Activated CD8-positive, alpha-beta memory T cell treated with anti-CD3 and anti-CD28 coated beads, Interleukin-2, amount 50 U/mL, for 1 hour (primary cell): Measurements from ENCODE around the gene SLC41A1.

ENCODE experiments used
- DNase-seq: peaks from one replicate; pipeline ENCODE4 v3.0.0-alpha.2; 2020; ENCODE audit errors: extremely low read depth

The SLC41A1 gene

DNA sequence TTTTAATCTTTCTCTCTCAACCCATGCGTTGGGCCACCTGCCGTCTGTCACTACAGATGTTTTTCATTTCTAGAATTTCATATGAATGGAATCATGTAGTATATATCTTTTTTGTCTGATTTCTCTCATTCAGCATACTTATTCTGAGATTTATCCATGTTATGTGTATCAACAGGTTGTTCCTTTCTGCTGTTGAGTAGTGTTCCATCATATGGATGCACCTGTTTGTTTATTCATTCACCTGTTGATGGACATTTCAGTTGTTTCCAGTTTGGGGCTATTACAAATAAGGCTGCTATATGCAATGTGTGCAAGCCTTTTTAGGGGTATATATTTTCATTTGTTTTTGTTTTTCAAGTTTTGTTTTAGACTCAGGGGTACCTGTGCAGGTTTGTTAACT lies 9.4 kb upstream of the SLC41A1 start:
- no peak for DNase-seq

DNA sequence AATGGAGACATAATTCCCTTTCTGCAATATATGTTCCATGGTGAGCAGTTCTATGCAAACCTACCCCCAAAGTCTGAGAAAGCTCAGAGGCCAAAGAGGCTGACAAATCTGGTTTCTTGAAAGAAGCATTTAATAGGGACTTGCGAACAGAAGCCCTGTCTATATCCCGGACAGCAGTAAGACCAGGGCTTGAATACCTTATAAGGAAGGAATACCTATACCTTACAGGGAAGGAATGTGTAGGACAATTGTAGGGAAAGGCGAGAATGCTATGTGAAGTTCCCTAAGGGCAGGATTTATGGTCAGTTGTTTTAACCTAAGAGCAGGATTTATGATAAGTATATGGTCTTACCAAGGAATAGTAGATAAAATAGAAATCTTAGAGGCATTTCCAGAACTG lies 5.0 kb upstream of the SLC41A1 start:
- no peak for DNase-seq

DNA sequence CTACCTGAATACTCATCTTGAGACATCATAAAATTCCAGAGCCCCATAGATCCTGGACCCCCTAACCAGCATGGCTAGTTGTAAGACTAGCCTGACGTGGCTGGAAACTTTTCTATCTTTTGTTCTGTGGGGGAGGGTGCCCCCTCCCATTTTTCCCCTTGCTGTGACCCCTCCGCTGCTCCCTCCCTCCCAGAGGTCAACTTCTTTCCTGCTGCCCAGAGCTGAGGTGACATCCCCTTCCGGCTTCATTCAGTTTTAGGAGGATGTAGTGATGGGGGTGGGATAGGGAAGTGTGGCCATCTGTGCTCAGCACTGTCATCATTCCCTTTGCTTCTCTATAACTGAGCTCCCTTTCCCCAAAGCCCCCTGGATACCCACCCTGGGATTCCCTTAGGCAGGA lies 4.4 kb upstream of the SLC41A1 start:
- no peak for DNase-seq

DNA sequence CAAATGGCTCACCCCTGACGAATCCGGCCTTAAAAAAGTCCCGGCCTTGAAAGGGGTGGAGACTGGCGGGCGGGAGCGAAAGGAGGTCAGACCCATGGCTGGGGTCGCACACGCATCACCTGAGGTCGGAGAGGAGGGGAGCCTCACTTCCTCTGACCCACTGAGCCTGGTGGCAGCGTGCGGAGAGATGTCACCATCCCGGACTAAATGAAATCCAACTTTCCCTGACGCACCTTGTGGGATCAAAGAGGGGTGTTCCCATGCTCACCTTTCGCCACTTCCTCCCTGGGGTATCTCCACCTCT lies 709 bp upstream of the SLC41A1 start:
- no peak for DNase-seq

DNA sequence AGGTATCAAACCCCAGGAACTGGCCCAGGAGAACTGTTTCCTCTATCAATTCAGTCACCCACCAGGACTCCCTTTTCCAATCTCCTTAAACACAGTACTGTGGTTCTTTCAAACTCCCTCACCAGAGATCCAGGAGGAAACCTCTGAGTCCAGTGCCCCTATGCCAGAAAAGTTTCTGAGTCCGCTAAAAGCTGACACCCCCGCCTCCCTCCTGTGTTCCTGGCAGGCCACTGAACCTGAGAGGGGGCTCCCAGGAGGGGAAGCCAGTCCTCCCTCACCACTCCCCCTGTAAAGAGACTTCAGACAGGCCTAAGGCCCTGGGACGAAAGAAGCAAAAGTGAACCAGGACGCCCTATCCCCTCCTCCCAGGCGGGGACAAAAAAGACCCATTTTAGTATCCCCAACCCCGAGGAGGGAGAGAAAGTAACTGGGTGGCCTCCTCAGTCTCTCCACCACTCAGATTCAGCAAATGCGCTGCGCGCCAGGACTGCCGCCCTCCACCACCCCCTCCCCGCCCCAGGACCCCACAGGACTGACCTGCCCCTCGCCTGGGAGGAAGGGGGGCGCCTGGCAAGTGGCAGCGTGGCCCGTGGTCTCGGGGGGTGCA lies 624 bp downstream of the SLC41A1 start:
- DNase-seq: no peak

DNA sequence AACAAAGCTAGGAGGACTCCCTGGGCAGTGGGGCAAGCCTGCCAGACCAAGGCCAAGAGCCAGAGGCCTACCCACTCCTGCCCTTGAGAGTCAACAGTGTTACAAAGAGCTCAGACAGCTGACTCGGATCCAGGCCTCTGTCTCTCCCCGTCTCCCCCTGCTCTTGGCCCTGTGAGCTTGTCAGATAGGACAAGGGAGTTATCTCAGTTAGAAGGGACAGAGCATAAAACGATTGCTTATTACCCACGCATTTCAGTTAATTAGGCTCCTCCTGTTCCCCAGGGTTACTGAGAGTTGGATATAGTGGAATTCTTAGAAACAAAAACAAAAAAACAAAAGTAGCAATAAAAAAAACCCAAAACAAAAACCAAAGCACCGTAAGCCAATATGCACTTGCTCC lies 1.3 kb downstream of the SLC41A1 start:
- DNase-seq: no peak

DNA sequence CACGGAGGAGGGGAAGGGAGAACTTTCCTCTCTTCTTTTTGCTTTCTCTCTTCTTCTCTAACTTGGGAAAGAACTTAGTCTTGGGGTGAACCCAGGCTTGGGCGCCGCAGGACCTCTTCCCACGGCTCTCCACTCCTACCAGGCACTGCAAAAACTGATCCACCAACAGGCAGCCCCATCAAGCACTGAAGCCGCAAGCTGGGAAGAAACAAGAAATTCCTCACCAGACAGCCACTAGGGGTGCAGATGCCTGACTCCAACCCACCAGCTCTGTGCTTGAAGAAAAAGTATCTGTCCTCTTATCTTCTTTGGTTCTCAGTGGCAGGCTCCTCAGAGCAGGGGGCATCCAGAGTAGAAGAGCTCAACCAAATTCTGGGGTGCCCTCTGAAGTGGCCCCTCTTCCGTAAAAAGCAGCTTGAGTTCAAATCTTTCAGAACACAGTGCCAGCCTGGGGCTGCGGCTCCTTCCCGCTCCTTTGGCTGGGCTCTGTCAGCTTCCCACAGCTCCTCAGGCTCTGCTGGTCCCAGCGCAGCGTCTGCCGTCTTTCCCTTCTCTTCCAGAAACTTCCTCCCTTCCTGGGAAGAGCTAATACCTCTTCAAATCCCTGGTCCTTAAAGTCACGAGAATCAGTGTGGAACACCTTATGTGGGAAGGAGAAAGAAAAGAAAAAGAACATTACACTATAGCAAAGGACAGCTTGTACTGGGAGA lies 2.4 kb downstream of the SLC41A1 start:
- no peak for DNase-seq

DNA sequence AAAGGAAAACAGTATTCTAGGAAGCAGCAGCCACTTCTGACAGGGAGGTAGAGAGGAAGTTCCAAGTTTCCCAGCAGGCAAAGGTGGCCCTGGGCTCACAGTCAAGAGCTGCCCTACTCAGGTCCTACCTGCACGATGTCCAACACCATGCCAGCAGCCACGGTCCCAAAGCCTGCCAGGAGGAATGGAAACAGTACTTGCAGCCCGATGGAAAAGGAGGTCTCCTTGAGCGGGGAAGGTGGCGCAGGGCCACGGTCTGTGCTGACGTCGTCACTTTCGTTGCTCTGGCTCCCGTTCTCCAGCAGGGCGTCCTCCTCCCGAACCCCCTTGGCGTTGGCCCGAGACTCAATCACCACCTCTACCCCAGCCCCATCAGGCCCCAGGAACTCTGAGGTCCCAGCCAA lies 3.1 kb downstream of the SLC41A1 start:
- DNase-seq: no peak

DNA sequence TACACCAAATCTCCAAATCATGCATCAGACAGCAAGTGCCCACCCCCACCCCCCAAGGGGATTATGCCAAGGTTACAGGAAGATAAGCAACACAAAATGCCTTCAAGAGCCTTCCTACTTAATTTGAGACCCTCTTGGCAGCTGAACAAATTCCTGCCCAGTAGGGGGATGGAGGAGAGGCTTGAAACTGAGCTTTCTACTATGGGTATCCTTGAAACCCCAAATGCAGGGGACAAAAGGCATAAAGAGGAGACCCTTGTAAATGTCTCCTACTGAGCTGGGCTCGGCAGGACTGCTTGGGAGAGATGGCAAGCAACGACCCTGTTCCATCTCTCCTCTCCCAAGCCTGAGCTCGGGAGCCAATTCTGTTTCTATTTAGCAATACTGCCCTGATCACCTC lies 3.5 kb downstream of the SLC41A1 start:
- no peak for DNase-seq

DNA sequence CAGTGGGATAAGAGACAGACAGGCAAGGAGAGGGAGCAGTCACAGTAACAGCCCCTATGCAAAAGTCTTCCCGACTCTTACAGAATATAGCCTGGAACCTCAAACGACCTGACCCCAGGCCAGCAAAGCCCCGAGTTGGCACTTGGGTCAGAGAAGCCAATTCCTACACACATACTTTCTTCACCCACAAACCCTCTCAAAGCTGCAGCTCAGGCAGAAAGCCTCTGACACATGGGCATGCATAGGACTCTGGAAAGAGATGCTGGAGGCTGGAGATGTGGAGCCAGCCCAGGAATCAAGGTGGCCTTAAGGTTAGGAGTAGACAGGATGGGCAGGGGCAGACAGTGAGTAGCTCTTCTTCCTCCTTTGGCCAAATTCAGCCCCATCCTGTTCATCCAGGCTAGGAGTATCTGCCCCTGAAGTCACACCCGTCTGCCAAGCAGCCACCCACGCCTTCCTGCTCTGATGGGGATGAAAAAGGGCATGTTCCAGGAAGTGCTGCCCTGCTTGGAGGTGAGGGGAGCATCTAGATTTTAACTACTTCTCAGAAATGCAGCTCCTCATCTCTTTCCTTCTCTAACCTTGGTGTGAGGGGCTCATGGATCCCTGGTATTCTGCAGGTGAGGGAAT lies 7.8 kb downstream of the SLC41A1 start:
- DNase-seq: no peak

DNA sequence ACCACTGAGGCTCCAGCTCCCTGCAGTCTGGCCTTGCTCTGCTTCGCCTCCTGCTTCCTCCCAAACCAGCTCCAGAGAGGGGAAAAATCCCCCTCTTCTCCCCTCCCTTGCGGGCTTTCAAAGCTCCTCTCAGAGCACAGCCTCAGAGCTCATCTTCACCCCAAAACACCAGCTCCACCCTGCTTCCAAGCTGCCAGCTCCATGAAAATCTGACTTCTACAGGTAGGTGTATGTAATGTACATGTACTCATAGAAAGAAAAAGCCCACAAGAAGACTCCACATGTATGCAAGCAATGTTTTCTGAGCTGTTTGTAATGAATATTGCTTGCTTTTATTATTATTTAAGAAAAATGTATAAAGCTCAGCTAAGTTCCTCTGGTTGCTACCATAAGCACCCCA lies 8.4 kb downstream of the SLC41A1 start:
- no peak for DNase-seq

DNA sequence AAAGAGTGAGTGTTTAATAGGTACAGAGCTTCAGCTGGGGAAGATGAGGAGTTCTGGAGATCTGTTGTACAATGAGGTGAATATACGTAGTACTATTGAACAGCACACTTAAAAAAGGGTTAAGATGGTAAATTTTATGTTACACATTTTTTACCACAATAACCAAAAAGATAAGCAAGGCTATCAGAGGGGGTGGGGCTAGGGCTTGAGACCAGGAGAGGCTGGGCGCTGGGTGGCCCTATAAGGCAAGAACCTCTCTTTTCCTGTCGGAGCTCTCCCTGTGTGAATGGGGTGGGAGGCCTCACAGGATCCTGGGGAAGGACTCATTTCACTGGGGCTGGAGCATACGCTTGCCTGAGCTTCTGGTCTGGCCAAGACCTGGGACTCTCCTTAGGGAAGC lies 9.0 kb downstream of the SLC41A1 start:
- DNase-seq: no peak

DNA sequence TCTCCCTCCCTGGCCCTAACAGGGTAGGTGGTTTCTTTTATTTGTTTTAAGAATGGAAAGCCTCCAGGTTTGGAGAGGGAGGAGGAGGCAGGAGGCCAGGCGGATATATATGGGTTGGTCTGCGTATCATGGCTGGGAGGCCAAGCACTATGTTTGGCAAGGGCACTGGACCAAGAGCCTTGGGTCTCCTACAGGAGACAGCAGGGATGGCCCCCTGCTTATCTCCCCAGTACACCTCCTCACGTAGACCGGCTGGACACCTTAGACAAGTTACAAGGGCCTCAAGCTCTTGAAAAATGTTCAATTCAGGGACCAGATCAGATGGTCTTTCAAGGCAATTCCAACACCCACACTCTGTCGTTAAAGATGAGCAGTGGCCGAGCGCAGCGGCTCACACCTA lies 10.9 kb downstream of the SLC41A1 start:
- no peak for DNase-seq

DNA sequence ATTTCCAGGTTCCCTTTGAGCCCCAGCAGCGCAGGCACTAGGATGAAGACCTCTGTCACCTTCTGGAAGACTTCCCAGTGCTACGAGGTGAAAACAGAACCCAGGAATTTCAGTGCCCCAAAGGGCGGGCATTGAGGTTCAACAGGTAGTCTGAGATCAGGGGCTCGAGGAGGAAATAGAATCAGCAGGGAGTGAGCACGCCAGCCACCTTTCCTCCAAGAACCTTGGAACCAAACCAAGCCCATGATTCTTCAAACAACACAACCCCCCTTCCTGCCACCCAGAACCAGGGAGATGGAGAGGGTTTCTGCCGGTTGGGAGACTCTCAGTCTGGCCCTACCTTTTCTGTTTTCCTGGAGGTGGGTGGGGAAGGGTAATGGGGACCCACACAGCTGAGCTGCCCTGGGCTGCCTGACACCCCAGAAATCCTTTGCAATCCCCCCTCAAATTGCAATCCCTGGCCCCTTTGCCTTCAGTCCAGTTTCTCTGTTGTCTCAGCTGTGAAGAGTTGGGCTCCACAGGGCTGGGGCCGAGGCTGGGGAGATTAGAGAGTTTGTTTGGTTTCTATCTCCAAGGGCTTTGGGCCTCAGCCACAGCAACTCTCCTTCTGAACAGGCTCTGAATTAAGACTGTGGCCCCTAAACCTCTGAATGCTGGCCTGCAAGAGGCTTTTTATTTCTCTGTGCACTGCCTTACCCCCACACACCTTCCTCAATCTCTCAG lies 11.9 kb downstream of the SLC41A1 start:
- DNase-seq: no peak

DNA sequence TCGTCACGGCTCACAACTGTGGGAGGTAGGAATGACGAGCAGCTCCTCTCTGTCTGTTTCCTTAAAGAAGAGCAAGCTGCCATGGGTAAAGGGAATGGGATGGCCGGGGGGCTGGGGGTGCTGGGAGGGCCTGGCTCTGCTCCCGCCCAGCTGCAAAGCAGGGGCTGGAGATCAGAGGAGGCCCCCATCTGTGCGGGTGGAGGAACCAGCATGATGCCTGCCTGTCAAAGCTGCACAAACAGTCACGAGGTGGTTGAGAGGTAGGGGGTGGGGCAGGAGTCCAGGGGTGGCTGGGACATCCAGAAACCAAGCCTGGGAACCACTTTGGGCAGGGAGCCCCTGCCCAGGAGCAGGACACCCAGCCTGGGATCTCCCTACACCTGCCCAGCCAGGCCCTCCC lies 12.6 kb downstream of the SLC41A1 start:
- DNase-seq: no peak

DNA sequence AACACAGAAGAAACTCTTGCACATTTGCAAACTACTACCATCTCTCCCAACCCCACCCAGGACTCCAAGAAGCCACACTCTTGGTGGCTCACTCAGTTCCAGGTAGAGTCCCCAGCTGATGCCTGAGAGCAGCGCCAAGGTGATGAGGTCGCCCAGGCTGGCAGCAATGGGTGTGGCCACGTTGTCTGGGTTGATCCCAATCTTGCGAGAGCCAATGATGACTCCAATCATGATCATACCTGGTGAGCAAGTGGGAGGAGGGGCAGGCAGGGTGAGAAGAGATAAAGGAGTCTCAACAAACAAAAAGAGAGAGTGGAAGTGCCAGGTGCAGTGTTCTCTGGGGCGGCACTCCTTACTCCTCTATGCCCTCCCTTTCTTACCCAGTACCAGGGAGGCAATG lies 14.4 kb downstream of the SLC41A1 start:
- DNase-seq: no peak

DNA sequence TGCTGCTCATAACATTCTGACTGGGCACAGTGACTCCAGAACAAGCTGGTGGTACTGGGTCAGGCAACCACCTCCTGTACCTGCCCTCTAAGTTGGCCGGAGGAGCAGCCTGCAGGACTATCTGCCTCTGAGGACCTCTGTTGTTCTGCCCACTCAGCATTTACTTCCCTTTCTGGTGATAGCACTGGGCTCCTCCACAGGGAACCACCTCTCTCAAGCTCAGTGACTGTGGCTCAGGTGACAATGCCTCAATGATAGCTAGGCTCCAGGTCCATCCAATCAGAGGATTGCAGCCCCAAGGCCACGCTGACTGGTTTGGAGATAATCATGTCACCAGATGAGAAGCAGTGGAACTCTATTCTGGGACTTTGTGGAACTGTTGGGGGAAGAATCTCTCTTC lies 15.8 kb downstream of the SLC41A1 start:
- DNase-seq: no peak

DNA sequence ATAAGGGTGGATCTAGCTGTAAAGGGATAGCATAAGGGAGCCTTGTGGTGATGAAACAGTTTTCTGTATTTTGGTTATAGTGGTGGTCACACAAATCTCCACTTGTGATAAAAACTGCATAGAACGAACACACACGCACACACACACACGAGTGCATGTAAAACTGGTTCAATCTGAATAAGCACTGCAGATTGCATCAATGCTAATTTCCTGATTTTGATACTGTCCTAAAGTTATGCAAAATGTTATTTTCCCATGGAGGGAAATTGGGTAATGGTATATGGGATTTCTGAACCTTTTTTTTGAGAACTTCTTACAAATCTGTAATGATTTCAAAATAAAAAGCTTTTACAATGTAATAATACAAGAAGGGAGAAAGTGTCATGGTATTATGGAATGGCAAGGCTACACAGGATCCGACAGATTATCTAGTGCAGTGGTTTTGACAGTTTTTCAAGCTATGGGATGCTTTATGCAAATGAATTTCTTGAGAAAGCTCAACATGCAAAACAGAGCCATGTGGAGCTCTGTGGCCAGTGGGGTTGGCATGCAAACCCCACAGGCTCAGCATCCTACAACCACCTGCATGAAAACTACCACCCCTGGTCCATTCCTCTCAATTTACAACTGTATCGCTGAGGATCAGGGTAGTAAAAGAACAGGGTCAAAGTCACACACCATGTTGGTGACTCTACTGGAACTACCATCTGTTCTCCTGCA lies 18.8 kb downstream of the SLC41A1 start:
- no peak for DNase-seq

DNA sequence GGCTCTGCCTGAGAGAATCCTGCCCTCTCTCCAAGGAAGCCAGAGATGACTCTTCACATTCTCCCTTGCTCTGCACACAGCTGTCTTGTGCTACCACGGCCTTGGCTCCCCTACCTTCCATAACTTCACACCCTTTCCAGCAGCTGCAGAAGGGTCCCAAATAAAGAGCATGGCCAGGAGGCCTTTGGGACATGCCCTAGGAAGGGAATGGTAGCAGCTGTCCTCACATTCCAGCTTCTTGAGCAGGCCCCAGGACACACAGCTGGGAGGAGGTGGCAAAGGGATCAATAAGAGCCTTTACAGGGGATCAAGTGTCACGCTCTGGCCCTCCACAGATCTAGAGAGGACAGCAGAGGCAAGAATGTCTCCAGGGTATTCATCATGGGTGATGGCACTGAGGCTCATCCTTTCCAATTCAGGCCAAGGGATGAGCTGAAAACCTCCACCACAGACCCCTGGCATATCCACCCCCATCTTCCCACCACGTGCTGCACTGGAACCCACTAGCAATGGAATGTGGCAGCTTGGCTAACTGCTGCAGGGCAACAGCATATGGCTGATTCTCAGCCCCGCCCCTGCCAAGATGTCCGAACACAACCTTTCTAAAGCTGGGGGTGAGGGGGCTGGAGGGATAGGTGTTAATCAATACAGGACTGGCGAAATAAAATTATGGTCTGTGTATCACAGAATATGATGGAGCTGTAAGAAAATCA lies 19.9 kb downstream of the SLC41A1 start:
- DNase-seq: no peak

DNA sequence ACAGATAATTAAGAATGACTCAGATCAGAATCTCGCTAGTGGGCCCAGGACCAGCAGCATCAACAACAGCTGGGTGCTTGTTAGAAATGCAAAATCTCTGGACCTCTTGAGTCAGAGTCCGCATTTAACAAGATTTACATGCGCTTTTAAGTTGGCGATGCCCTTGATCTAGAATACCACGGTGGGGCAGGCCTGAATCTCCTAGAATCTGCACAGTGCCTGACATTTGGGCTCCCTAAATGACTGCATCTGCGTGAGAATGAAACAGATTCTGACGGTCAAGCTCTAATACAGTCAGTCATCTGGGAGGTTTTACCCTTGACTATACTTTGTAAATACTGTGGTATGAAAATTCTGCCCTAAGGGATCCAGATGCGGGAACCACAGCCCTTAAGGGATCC lies 20.5 kb downstream of the SLC41A1 start:
- DNase-seq: no peak

DNA sequence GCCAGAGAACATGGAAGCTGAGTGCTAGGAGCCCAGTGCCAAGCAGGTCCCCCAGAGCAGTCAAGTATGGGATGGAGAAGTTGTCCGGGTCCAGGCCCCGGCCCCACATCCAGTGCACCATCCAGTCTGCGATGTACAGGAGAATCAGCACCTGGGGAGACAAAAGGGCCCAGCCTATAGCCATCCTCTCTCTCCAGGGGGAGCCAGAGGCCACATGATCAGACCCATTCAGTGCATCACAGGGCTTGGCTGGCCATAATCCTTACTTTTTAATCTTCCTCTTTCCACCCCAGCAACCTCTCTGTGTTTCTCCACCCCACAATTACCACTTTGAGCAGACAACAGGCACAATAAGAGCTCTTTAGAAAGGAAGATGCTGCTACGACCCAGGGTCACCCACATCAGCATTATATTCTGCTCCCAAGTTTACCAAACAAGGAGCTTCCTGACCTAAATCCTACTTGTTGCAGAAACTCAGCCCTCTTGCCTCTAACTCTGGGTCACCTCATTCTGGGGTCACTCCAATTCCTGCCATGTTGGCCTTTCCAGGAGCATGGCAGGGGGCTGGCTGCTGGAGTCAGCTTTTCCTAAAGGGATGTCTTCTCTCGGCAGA lies 21.3 kb downstream of the SLC41A1 start:
- DNase-seq: no peak
